Measurements from ENCODE around the gene DYSF. TPM values are rescaled to one million over a fixed set of nuclear protein-coding genes. Genes with fewer than 3 reads are reported as not detected.

DYSF gene
- total and polyA plus RNA-seq, 2 donors (not counting 3 experiments of a cell fraction or from before 2014, with no cell fraction given), result 50.9 to 152 TPM

- FAIRE-seq, result peak; percentile 47
- TF ChIP-seq JUN (IDR thresholded peaks at IDR 0.05; ENCODE audit: borderline replicate concordance, insufficient read depth, insufficient read length, low read depth), result no peak
- no peak for TF ChIP-seq MAX (IDR thresholded peaks at IDR 0.05; ENCODE audit: insufficient read depth, insufficient read length)
- no peak for TF ChIP-seq MYC (IDR thresholded peaks at IDR 0.05; ENCODE audit: low read depth, low read length)
- TF ChIP-seq CTCF (IDR thresholded peaks at IDR 0.05; ENCODE audit: extremely low read depth in 1 of 2, insufficient read depth in 1 of 2, low read depth in 1 of 2, low read length in 2 of 2), result no peak
- TF ChIP-seq POLR2AphosphoS5 (IDR thresholded peaks at IDR 0.05; ENCODE audit: insufficient read depth, low read depth, low read length), result no peak
- no peak for TF ChIP-seq GATA2 (IDR thresholded peaks at IDR 0.05; ENCODE audit: insufficient read depth, insufficient read length, low read depth, low read length)
- TF ChIP-seq FOS (IDR thresholded peaks at IDR 0.05; ENCODE audit: borderline replicate concordance, insufficient read depth, low read length), result no peak
- TF ChIP-seq POLR2A (IDR thresholded peaks at IDR 0.05; ENCODE audit: low read depth, low read length), result no peak
- TF ChIP-seq EZH2 (IDR thresholded peaks at IDR 0.05; ENCODE audit: borderline replicate concordance, low read depth, low read length, severe bottlenecking), result no peak
- dilution Hi-C loops (cut with MboI; ENCODE audit: extremely low pct_ligation_motif_present, low sequenced_read_pairs), result no loop called here
- DNase-seq (ENCODE audit: low read depth, low spot score), result no peak
- Histone ChIP-seq H2AFZ (ENCODE audit: low read depth, low read length) (no peak overlapping the region), H3K4me1 (ENCODE audit: control insufficient read depth, extremely low read depth, insufficient read depth, low read length) (peaks cover 53% of the 10 kb centered on the region), H3K36me3 (ENCODE audit: control insufficient read depth in 2 of 2, extremely low read depth in 1 of 2, insufficient read depth in 2 of 2, low read length in 2 of 2) (no peaks in the 10 kb centered on the region), H3K79me2 (ENCODE audit: control insufficient read depth, insufficient read depth, low read length) (no peaks in the 10 kb centered on the region), H3K9ac (replicated peaks; ENCODE audit: extremely low read depth, insufficient read depth, low read length) (no peak overlapping the region), H3K9me1 (replicated peaks; ENCODE audit: control insufficient read depth, extremely low read depth, insufficient read depth, low read length) (no peaks in the 10 kb centered on the region), H3K9me3 (replicated peaks; ENCODE audit: control insufficient read depth, insufficient read depth, low read length) (no peaks in the 10 kb centered on the region), H3K4me2 (ENCODE audit: insufficient read depth, low read length) (no peak overlapping the region), H3K27ac (ENCODE audit: insufficient read depth, low read depth, low read length) (no peak overlapping the region), H3K4me3 (replicated peaks in 1 of 3; ENCODE audit: insufficient read depth in 1 of 3, low read depth in 1 of 3, low read length in 3 of 3) (no peak overlapping the region), H4K20me1 (replicated peaks; ENCODE audit: control insufficient read depth, extremely low read depth, insufficient read depth, low read length) (no peaks in the 10 kb centered on the region), H3K27me3 (ENCODE audit: control insufficient read depth in 2 of 2, insufficient read depth in 2 of 2, low read length in 2 of 2) (no peaks in the 10 kb centered on the region)
- ChIA-PET CTCF (interaction anchor here (0.6 to 19.5 kb wide), 11 partner anchors 9 to 394 kb away, joined by 3 to 670 read pairs (median 14); partner anchors contain the start of genes DYSF and NAGK), POLR2A (interaction anchor here (1.3 to 1.5 kb wide), 2 partner anchors 37 to 50 kb away, joined by 3 to 7 read pairs; no protein-coding TSS in a partner anchor)
- intact Hi-C loops (cut with micrococcal nuclease), result no loop called here
- BruUV-seq (replicated peaks), result no TSS peak
These were observed 8.8 kb downstream of the DYSF start for GRCh38 chr2:71462056-71462605.

All from endothelial cell of umbilical vein (primary cell).